MM.1S (cell line): ENCODE data around the gene C22orf15.

Source experiments
- DNase-seq: peaks from one replicate; pipeline ENCODE4 v3.0.0-alpha.2; 2015
- H2AFZ ChIP-seq: fragments of 300-600 bp; sonication (generic); 2 replicates; pipeline ENCODE4 v1.6.0; 2016; ENCODE audit warnings: antibody characterized with exemption, low read length
- H3F3A ChIP-seq: fragments of 300-600 bp; sonication (generic); 2 replicates; pipeline ENCODE4 v1.6.1; 2016; ENCODE audit warnings: mild to moderate bottlenecking, antibody characterized with exemption, low read length, moderate library complexity, mixed read lengths; ENCODE audit not compliant: insufficient read depth
- H3K27ac ChIP-seq: fragments of 300-600 bp; sonication (generic); 2 replicates; pipeline ENCODE4 v1.5.1; 2016; ENCODE audit warnings: mild to moderate bottlenecking, low read length
- H3K27me3 ChIP-seq: fragments of 300-600 bp; sonication (generic); replicated peaks from 2 replicates; pipeline ENCODE4 v1.6.0; 2016; ENCODE audit warnings: low read length; ENCODE audit not compliant: insufficient read depth
- H3K36me3 ChIP-seq: fragments of 300-600 bp; sonication (generic); replicated peaks from 2 replicates; pipeline ENCODE4 v1.6.1; 2016; ENCODE audit warnings: mild to moderate bottlenecking, low read length, mixed read lengths; ENCODE audit not compliant: insufficient read depth
- H3K4me1 ChIP-seq: fragments of 300-600 bp; sonication (generic); 2 replicates; pipeline ENCODE4 v1.6.1; 2016; ENCODE audit warnings: low read length, mixed read lengths
- H3K4me2 ChIP-seq: fragments of 300-600 bp; sonication (generic); 2 replicates; pipeline ENCODE4 v1.6.0; 2016; ENCODE audit warnings: low read depth, low read length
- H3K4me3 ChIP-seq: fragments of 300-600 bp; sonication (generic); 2 replicates; pipeline ENCODE4 v1.5.1; 2016; ENCODE audit warnings: low read length, mixed read lengths
- H3K79me2 ChIP-seq: fragments of 300-600 bp; sonication (generic); 2 replicates; pipeline ENCODE4 v1.6.1; 2016; ENCODE audit warnings: mixed run types, low read length, mixed read lengths
- H3K9ac ChIP-seq: fragments of 300-600 bp; sonication (generic); 2 replicates; pipeline ENCODE4 v1.6.1; 2016; ENCODE audit warnings: low read length, mixed read lengths
- H3K9me2 ChIP-seq: fragments of 300-600 bp; sonication (generic); replicated peaks from 2 replicates; pipeline ENCODE4 v1.6.1; 2016; ENCODE audit warnings: mild to moderate bottlenecking, low read length, mixed read lengths; ENCODE audit not compliant: insufficient read depth
- H3K9me3 ChIP-seq: fragments of 300-600 bp; sonication (generic); replicated peaks from 2 replicates; pipeline ENCODE4 v1.6.1; 2016; ENCODE audit warnings: mild to moderate bottlenecking, low read length, mixed read lengths; ENCODE audit not compliant: insufficient read depth
- H4K20me1 ChIP-seq: fragments of 300-600 bp; sonication (generic); 2 replicates; pipeline ENCODE4 v1.6.1; 2016; ENCODE audit warnings: mild to moderate bottlenecking, low read length, moderate library complexity, mixed read lengths; ENCODE audit not compliant: insufficient read depth
- EZH2 ChIP-seq: fragments of 300-600 bp; sonication (generic); optimal IDR thresholded peaks from 2 replicates; pipeline ENCODE3; 2017; ENCODE audit warnings: low read depth, mild to moderate bottlenecking, antibody characterized with exemption, low read length, mixed read lengths
- EZH2phosphoT487 ChIP-seq: fragments of 300-600 bp; sonication (generic); IDR thresholded peaks from 2 replicates; pipeline ENCODE4 v1.6.1; 2018; ENCODE audit warnings: antibody characterized with exemption, low read length
- TF ChIP-seq, protein P1 (sequence below): fragments of 300-600 bp; sonication (generic); IDR thresholded peaks from 2 replicates; pipeline ENCODE4 v1.5.1; 2016; ENCODE audit warnings: antibody characterized with exemption, low read length, mixed read lengths

Gene C22orf15

GRCh38 chr22:23801238-23801821 lies 38.5 kb downstream of the C22orf15 start:
- TF ChIP-seq, protein P1, sequence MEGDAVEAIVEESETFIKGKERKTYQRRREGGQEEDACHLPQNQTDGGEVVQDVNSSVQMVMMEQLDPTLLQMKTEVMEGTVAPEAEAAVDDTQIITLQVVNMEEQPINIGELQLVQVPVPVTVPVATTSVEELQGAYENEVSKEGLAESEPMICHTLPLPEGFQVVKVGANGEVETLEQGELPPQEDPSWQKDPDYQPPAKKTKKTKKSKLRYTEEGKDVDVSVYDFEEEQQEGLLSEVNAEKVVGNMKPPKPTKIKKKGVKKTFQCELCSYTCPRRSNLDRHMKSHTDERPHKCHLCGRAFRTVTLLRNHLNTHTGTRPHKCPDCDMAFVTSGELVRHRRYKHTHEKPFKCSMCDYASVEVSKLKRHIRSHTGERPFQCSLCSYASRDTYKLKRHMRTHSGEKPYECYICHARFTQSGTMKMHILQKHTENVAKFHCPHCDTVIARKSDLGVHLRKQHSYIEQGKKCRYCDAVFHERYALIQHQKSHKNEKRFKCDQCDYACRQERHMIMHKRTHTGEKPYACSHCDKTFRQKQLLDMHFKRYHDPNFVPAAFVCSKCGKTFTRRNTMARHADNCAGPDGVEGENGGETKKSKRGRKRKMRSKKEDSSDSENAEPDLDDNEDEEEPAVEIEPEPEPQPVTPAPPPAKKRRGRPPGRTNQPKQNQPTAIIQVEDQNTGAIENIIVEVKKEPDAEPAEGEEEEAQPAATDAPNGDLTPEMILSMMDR = no peak
- no peak for TF ChIP-seq EZH2
- TF ChIP-seq EZH2phosphoT487 = no peak
- Histone ChIP-seq H3K9me2 (no peaks in the 10 kb centered on the region), H3K4me1 (peaks cover 8% of the 10 kb centered on the region), H2AFZ (no peak overlapping the region), H3K4me2 (no peak overlapping the region), H3K27me3 (no peaks in the 10 kb centered on the region), H3F3A (peaks cover 3% of the 10 kb centered on the region; the same call in 1 of the 2 replicates), H3K79me2 (no peaks in the 10 kb centered on the region), H3K4me3 (no peak overlapping the region), H3K9ac (no peak overlapping the region), H4K20me1 (no peaks in the 10 kb centered on the region), H3K9me3 (no peaks in the 10 kb centered on the region), H3K36me3 (peaks cover 3% of the 10 kb centered on the region; the same call in 1 of the 2 replicates), H3K27ac (no peak overlapping the region)
- no peak for DNase-seq

DNA sequence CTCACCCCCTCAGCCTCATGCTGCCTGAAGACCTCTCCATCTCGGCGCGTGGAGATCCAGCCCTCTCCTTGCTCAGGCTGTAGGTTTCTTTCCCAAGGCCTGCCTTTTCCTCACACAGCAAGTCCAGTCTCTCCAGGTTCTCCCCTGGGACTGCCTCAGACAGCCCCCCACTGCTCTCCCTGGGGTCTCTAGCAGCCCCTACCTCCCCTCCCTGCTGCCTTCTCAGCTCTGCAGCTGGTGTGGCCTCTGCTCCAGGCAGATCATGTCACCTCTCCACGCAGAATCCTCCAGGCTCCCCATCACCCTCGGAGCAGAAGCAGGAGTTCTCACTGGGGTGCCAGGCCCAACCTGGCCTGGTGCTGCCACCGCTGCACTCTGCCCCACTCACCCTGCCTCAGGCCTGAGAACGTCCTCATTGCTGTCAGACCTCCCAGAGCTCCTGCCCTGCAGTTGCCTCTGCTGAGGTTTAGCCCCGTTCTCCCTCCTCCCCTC lies 39.1 kb downstream of the C22orf15 start:
- TF ChIP-seq, protein P1 = no peak
- H2AFZ ChIP-seq = no peak overlapping the region
- H3K4me3 ChIP-seq = no peak overlapping the region
- no peaks in the 10 kb centered on the region; the same call in none of the 2 replicates for H3K36me3 ChIP-seq
- peaks cover 4% of the 10 kb centered on the region; the same call in 1 of the 2 replicates for H3F3A ChIP-seq
- no peak overlapping the region for H3K9ac ChIP-seq
- H3K4me2 ChIP-seq = no peak overlapping the region
- no peaks in the 10 kb centered on the region for H3K79me2 ChIP-seq
- no peaks in the 10 kb centered on the region for H3K9me2 ChIP-seq
- no peaks in the 10 kb centered on the region for H3K9me3 ChIP-seq
- no peaks in the 10 kb centered on the region for H3K27me3 ChIP-seq
- H3K4me1 ChIP-seq = peaks cover 14% of the 10 kb centered on the region
- H4K20me1 ChIP-seq = no peaks in the 10 kb centered on the region
- no peak overlapping the region for H3K27ac ChIP-seq
- DNase-seq = no peak

DNA sequence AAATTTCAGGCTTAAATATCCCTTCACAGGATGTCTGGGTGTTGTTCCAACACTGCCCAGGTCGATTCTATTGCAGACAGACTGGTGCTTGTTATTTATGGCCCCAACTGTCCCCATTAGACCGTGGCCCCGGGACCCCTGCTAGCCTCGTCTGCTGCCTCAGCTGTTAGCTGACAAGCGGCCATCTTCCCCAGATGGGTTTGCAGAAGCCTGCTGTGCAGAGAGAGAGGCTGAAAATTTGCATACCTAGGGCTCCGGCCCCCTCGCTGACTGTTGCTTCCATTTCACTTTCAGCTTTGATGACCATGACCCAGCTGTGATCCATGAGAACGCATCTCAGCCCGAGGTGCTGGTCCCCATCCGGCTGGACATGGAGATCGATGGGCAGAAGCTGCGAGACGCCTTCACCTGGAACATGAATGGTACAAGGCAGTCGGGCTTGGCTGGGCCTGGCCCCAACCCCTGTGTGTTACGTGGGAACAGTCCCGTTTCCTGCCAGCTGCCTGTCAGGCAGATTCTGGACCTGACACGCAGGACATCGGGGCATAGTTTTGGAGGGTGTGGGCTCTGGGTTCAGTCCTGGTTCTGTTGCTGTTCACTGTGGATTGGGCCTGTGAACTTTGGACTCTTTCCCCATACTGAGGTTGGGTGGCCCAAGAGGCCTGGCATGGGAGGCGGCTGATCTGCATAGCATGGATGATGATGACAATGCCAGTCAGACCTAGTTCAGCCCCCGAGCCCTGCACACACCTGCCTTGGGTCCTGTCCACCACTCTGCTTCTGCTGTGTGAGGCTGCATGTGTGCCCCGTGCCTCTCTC lies 40.4 kb downstream of the C22orf15 start:
- Histone ChIP-seq H4K20me1 (no peaks in the 10 kb centered on the region), H3K4me2 (no peak overlapping the region)

More for the DNA sequence above, 40.4 kb downstream of the C22orf15 start:
- no peak for DNase-seq
- no peak overlapping the region for H3K4me3 ChIP-seq
- H3K4me1 ChIP-seq = peaks cover 17% of the 10 kb centered on the region
- no peak overlapping the region for H2AFZ ChIP-seq
- peaks cover 4% of the 10 kb centered on the region; the same call in 1 of the 2 replicates for H3F3A ChIP-seq
- H3K9me2 ChIP-seq = no peaks in the 10 kb centered on the region
- no peaks in the 10 kb centered on the region for H3K27me3 ChIP-seq
- H3K27ac ChIP-seq = no peak overlapping the region
- no peaks in the 10 kb centered on the region; the same call in none of the 2 replicates for H3K36me3 ChIP-seq
- TF ChIP-seq, protein P1 = no peak
- TF ChIP-seq EZH2phosphoT487 (no peak), EZH2 (no peak)
- H3K9me3 ChIP-seq = no peaks in the 10 kb centered on the region
- H3K79me2 ChIP-seq = no peaks in the 10 kb centered on the region
- no peak overlapping the region for H3K9ac ChIP-seq
